Smooth muscle cell (in vitro differentiated cells): ENCODE measurements around the gene RDH16. TPM values are rescaled to one million over a fixed set of nuclear protein-coding genes. Genes with fewer than 3 reads are reported as not detected.
"Not testable (repeated sequence)": the region's sequence is repeated elsewhere in the genome, so short reads cannot be mapped to it uniquely, and the experiment has no call there.

Experiments
- DNase-seq: peaks from one replicate; lab custom pipeline; 2025; ENCODE audit not compliant: unreplicated experiment; lab: John Stamatoyannopoulos, UW
- H2AFZ ChIP-seq: fragments of 200-600 bp; sonication (generic); 2 replicates; pipeline ENCODE4 v1.6.0; 2016; ENCODE audit warnings: antibody characterized with exemption, low read depth, mild to moderate bottlenecking
- H3F3A ChIP-seq: fragments of 200-600 bp; sonication (generic); 2 replicates; pipeline ENCODE4 v1.6.0; 2017; ENCODE audit warnings: antibody characterized with exemption, low read depth
- H3K27ac ChIP-seq: fragments of 200-600 bp; sonication (generic); 2 replicates; pipeline ENCODE4 v1.5.1; 2016; ENCODE audit warnings: low read depth, mild to moderate bottlenecking
- H3K27me3 ChIP-seq: fragments of 200-600 bp; sonication (generic); 2 replicates; pipeline ENCODE4 v1.6.1; 2016; ENCODE audit warnings: low read depth, mild to moderate bottlenecking
- H3K36me3 ChIP-seq: fragments of 200-600 bp; sonication (generic); 2 replicates; pipeline ENCODE4 v1.5.1; 2016; ENCODE audit warnings: low read depth
- H3K4me1 ChIP-seq: fragments of 200-600 bp; sonication (generic); 2 replicates; pipeline ENCODE4 v1.5.1; 2016; ENCODE audit warnings: low read depth
- H3K4me2 ChIP-seq: fragments of 200-600 bp; sonication (generic); 2 replicates; pipeline ENCODE4 v1.6.0; 2016; ENCODE audit warnings: mild to moderate bottlenecking
- H3K4me3 ChIP-seq: fragments of 200-600 bp; sonication (generic); 2 replicates; pipeline ENCODE4 v1.5.1; 2016; ENCODE audit warnings: mild to moderate bottlenecking
- H3K79me2 ChIP-seq: fragments of 200-600 bp; sonication (generic); 2 replicates; pipeline ENCODE4 v1.6.0; 2016; ENCODE audit warnings: low read depth, mild to moderate bottlenecking
- H3K9ac ChIP-seq: fragments of 200-600 bp; sonication (generic); 2 replicates; pipeline ENCODE4 v1.6.0; 2016; ENCODE audit warnings: low read depth
- H3K9me3 ChIP-seq: fragments of 200-600 bp; sonication (generic); replicated peaks from 2 replicates; pipeline ENCODE4 v1.5.1; 2016; ENCODE audit warnings: low read depth
- H4K20me1 ChIP-seq: fragments of 200-600 bp; sonication (generic); 2 replicates; pipeline ENCODE4 v1.6.0; 2016; ENCODE audit warnings: low read depth
- WGBS: methylation state at CpG from one replicate; pipeline ENCODE4 v1.1.7; 2016; ENCODE audit warnings: low lambda C conversion rate; 5-methylcytosine and 5-hydroxymethylcytosine counted together
- polyA plus RNA-seq: library from polyadenylated mRNA; unstranded; fragments of >200 nt; fragmentation: Nextera tagmentation; extraction: Ambion mirVana; gene quantifications from 2 replicates; pipeline ENCODE4 v1.2.1, GENCODE V29; 2016
- total RNA-seq: library from RNA; depleted of rRNA; stranded (reverse); fragments of >200 nt; gene quantifications from 2 replicates; pipeline ENCODE4 v1.2.3, GENCODE V29; 2014
- TF ChIP-seq, protein P1 (sequence below): fragments of 200-600 bp; sonication (generic); IDR thresholded peaks from 2 replicates; pipeline ENCODE4 v1.5.1; 2017; ENCODE audit warnings: borderline replicate concordance, mild to moderate bottlenecking, antibody characterized with exemption; ENCODE audit not compliant: insufficient read depth, poor library complexity, severe bottlenecking

The RDH16 gene
- total and polyA plus RNA-seq, 2 experiments from 2014 or later: 0.55 to 2.0 TPM

DNA sequence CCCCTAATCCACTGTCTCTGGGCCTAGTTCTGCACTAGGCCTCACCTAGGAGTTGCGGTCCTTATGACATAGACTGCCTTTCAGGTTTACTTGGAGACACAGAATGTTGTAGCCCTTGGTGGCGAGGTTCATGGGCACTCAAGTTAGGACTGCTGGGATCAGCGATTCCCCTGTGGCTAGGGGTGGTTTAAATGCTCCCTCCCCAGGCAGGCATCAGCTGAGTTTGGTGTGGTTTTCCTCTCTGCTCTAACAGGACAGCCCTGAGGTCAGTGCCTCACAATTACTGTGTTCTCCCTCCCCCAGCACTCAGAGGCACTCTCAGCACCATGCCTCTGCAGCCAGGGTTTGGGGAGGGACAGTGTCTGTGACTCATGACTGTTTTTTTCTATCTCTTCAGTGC is 22.2 kb upstream of the RDH16 start:
- no peaks in the 10 kb centered on the region for H3K4me1 ChIP-seq
- no peaks in the 10 kb centered on the region for H3F3A ChIP-seq
- no peak overlapping the region for H3K4me3 ChIP-seq
- no peaks in the 10 kb centered on the region for H3K27me3 ChIP-seq
- 85% methylated on average over 3 of the region's 3 CpGs for WGBS
- no peaks in the 10 kb centered on the region for H4K20me1 ChIP-seq
- no peak overlapping the region for H3K4me2 ChIP-seq
- no peaks in the 10 kb centered on the region for H3K36me3 ChIP-seq
- TF ChIP-seq, protein P1, sequence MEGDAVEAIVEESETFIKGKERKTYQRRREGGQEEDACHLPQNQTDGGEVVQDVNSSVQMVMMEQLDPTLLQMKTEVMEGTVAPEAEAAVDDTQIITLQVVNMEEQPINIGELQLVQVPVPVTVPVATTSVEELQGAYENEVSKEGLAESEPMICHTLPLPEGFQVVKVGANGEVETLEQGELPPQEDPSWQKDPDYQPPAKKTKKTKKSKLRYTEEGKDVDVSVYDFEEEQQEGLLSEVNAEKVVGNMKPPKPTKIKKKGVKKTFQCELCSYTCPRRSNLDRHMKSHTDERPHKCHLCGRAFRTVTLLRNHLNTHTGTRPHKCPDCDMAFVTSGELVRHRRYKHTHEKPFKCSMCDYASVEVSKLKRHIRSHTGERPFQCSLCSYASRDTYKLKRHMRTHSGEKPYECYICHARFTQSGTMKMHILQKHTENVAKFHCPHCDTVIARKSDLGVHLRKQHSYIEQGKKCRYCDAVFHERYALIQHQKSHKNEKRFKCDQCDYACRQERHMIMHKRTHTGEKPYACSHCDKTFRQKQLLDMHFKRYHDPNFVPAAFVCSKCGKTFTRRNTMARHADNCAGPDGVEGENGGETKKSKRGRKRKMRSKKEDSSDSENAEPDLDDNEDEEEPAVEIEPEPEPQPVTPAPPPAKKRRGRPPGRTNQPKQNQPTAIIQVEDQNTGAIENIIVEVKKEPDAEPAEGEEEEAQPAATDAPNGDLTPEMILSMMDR: no peak
- H3K9ac ChIP-seq: no peak overlapping the region
- DNase-seq: no peak
- no peak overlapping the region for H3K27ac ChIP-seq
- no peaks in the 10 kb centered on the region for H3K79me2 ChIP-seq
- no peaks in the 10 kb centered on the region for H3K9me3 ChIP-seq
- H2AFZ ChIP-seq: no peak overlapping the region

DNA sequence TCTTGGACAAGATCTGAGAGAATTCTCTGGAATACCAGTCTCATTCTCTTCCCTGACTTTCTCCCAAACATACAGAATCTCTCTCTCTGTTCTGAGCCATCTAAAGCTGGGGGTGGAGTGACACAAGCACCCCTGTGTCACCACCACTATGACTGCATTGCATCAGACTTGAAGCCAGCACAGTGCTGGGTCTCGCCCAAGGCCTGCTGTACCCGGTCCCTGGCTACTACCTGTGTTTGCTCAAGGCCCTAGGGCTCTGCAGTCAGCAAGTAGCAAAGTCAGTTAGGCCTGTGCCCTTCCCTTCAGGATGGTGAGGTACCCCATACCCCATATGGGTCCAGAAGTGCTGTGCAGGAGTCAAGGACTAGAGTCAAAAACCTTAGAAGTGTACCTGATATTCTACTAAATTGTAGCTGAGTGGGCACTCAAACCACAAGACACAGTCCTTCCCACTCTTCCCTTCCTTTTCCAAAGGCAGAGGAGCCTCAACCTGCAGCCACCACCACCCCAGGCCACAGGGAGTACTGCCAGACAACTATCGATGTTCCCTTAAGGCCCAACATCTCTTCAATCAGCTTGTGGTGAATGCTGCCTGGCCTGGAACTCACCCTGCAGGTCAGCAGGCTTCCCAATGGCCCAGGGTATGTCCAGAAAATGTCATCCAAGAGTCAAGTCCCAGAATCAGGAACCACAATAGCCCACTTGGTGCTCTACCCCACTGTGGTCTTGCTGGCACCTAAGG is 21.2 kb upstream of the RDH16 start:
- Histone ChIP-seq H3K79me2 (no peaks in the 10 kb centered on the region), H3K4me2 (no peak overlapping the region), H3F3A (no peaks in the 10 kb centered on the region), H2AFZ (no peak overlapping the region), H3K27ac (no peak overlapping the region), H3K9ac (no peak overlapping the region), H3K4me3 (no peak overlapping the region), H3K9me3 (no peaks in the 10 kb centered on the region), H4K20me1 (no peaks in the 10 kb centered on the region), H3K27me3 (no peaks in the 10 kb centered on the region), H3K36me3 (no peaks in the 10 kb centered on the region), H3K4me1 (no peaks in the 10 kb centered on the region)
- DNase-seq: no peak
- 85% methylated on average over 3 of the region's 3 CpGs for WGBS
- TF ChIP-seq, protein P1: no peak

DNA sequence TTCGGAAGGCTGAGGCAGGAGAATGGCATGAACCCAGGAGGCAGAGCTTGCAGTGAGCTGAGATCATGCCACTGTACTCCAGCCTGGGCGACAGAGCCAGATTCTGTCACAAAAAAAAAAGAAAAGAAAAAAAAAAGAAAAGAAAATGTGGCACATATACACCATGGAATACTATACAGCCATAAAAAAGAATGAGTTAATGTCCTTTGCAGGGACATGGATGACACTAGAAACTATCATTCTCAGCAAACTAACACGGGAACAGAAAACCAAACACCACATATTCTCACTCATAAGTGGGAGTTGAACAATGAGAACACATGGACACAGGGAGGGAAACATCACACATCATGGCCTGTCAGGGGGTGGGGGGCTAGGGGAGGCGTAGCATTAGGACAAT is 20.0 kb upstream of the RDH16 start:
- not testable (repeated sequence) for H4K20me1 ChIP-seq, H3K4me2 ChIP-seq, H3K27ac ChIP-seq, H3K4me1 ChIP-seq, H3K36me3 ChIP-seq, H3K9ac ChIP-seq, H3F3A ChIP-seq, H3K9me3 ChIP-seq, H3K27me3 ChIP-seq, H2AFZ ChIP-seq, H3K4me3 ChIP-seq, DNase-seq, H3K79me2 ChIP-seq
- WGBS: 87% methylated on average over 4 of the region's 4 CpGs

DNA sequence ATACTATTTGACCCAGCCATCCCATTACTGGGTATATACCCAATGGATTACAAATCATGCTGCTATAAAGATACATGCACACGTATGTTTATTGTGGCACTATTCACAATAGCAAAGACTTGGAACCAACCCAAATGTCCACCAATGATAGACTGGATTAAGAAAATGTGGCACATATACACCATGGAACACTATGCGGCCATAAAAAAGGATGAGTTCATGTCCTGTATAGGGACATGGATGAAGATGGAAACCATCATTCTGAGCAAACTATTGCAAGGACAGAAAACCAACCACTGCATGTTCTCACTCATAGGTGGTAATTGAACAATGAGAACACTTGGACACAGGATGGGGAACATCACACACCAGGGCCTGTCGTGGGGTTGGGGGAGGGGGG is 16.8 kb upstream of the RDH16 start:
- not testable (repeated sequence) for H3K27me3 ChIP-seq, H3K27ac ChIP-seq, H3K36me3 ChIP-seq, H3K79me2 ChIP-seq, H3K4me3 ChIP-seq, H2AFZ ChIP-seq, H4K20me1 ChIP-seq, H3K9me3 ChIP-seq, H3K4me1 ChIP-seq, H3K4me2 ChIP-seq, DNase-seq, H3F3A ChIP-seq, H3K9ac ChIP-seq
- WGBS: 89% methylated on average over 3 of the region's 3 CpGs

DNA sequence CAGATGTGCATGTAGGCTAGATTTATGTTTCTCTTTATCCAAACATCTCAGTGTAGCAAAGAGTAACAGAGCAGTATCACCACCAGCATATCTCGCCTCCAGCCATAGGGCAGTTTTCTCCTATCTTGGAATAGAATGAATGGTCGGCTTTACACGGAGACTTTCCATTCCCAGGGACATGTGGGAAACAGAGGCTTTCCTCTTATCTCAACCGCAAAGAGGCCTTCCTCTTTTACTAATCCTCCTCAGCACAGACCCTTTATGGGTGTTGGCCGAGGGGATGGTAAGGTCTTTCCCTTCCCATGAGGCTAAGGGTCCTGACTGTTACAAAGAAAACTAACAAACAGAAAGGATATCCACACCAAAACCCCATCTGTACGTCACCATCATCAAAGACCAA is 11.5 kb upstream of the RDH16 start:
- H3K9ac ChIP-seq, H3K4me3 ChIP-seq, H2AFZ ChIP-seq, H3F3A ChIP-seq, H3K4me1 ChIP-seq, H3K27me3 ChIP-seq, H3K36me3 ChIP-seq, H4K20me1 ChIP-seq, DNase-seq, H3K79me2 ChIP-seq, H3K9me3 ChIP-seq, H3K27ac ChIP-seq: not testable (repeated sequence)
- peak overlapping the region; percentile 52 for H3K4me2 ChIP-seq
- WGBS: 16% methylated on average over 6 of the region's 6 CpGs

DNA sequence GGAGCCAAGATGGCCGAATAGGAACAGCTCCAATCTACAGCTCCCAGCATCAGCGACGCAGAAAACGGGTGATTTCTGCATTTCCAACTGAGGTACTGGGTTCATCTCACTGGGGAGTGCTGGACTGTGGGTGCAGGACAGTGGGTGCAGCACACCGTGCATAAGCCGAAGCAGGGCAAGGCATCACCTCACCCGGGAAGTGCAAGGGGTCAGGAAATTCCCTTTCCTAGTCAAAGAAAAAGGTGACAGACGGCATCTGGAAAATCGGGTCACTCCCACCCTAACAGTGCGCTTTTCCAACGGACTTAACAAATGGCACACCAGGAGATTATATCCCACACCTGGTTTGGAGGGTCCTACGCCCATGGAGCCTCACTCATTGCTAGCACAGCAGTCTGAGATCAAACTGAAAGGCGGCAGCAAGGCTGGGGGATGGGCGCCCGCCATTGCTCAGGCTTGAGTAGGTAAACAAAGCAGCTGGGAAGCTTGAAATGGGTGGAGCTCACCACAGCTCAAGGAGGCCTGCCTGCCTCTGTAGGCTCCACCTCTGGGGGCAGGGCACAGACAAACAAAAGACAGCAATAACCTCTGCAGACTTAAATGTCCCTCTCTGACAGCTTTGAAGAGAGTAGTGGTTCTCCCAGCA is 8.7 kb upstream of the RDH16 start:
- not testable (repeated sequence) for H3K9me3 ChIP-seq, H2AFZ ChIP-seq, H3K27me3 ChIP-seq, H3K4me2 ChIP-seq, H3F3A ChIP-seq, H4K20me1 ChIP-seq, H3K4me1 ChIP-seq, H3K9ac ChIP-seq, H3K36me3 ChIP-seq, H3K79me2 ChIP-seq, H3K4me3 ChIP-seq, DNase-seq, H3K27ac ChIP-seq
- WGBS: 92% methylated on average over 15 of the region's 15 CpGs

DNA sequence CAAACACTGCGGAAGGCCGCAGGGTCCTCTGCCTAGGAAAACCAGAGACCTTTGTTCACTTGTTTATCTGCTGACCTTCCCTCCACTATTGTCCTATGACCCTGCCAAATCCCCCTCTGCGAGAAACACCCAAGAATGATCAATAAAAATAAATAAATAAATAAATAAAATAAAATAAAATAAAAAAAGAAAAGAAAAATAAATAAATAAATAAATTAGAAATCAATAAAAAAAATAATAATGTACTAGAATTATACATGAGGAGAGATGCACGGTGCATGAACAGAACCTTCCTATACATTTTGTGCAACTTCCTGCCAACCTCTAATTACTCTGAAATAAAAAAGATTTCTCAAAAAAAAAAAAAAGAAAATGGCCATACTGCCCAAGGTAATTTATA is 7.7 kb upstream of the RDH16 start:
- WGBS: over 99% methylated on average over 4 of the region's 4 CpGs
- not testable (repeated sequence) for H3K9me3 ChIP-seq, H3K4me3 ChIP-seq, H3K27me3 ChIP-seq, H2AFZ ChIP-seq, H3K79me2 ChIP-seq, H3K4me1 ChIP-seq, H3K36me3 ChIP-seq, H4K20me1 ChIP-seq, DNase-seq, H3F3A ChIP-seq, H3K9ac ChIP-seq, H3K4me2 ChIP-seq, H3K27ac ChIP-seq
